Activated CD8-positive, alpha-beta T cell treated with anti-CD3 and anti-CD28 coated beads for 36 hours (primary cell): ENCODE results near the gene FAM149A. TPM values are rescaled to one million over a fixed set of nuclear protein-coding genes. Genes with fewer than 3 reads are reported as not detected.

Source experiments
- ATAC-seq: fragments of 200-7000 bp; cut with Tn5 transposase; one replicate; pipeline ENCODE4 v1.10.0; 2021; ENCODE audit warnings: mild to moderate bottlenecking, moderate library complexity
- CTCF ChIA-PET: fragments of 350-600 bp; sonication (Branson Sonifier 250); formaldehyde crosslinking; loops from one replicate; lab custom pipeline; 2021; ENCODE audit warnings: antibody characterized with exemption; lab: Charles Lee
- POLR2A ChIA-PET: fragments of 350-600 bp; sonication (Branson Sonifier 250); formaldehyde crosslinking; loops from one replicate; lab custom pipeline; 2021; ENCODE audit warnings: antibody characterized with exemption; lab: Charles Lee
- DNase-seq: peaks from one replicate; pipeline ENCODE4 v3.0.0-alpha.2; 2020
- H3K27ac Mint-ChIP-seq: one replicate; pipeline ENCODE4 v1.8.0; 2021; ENCODE audit warnings: mild to moderate bottlenecking, mixed read lengths
- H3K27me3 Mint-ChIP-seq: one replicate; pipeline ENCODE4 v1.8.0; 2021; ENCODE audit warnings: mixed read lengths
- H3K36me3 Mint-ChIP-seq: one replicate; pipeline ENCODE4 v1.8.0; 2021; ENCODE audit warnings: low read depth, mixed read lengths
- H3K4me1 Mint-ChIP-seq: one replicate; pipeline ENCODE4 v1.8.0; 2021; ENCODE audit warnings: low read depth, mixed read lengths
- H3K4me3 Mint-ChIP-seq: one replicate; pipeline ENCODE4 v1.8.0; 2021; ENCODE audit warnings: mild to moderate bottlenecking, moderate library complexity, mixed read lengths
- H3K9me3 Mint-ChIP-seq: one replicate; pipeline ENCODE4 v1.8.0; 2021; ENCODE audit warnings: mixed read lengths
- intact Hi-C: fragments of 100-400 bp; cut with micrococcal nuclease; formaldehyde crosslinking; loops from one replicate; pipeline ENCODE4 v1.10.0; 2022
- total RNA-seq, 2 experiments: library from RNA; stranded (reverse); gene quantifications; one replicate each; pipeline ENCODE4 v1.2.3, GENCODE V29; 2021
- TF ChIP-seq, protein P1 (sequence below): fragments of 200-600 bp; IDR thresholded peaks from one replicate; pipeline ENCODE4 v1.8.0; 2022; ENCODE audit warnings: antibody characterized with exemption, mild to moderate bottlenecking

FAM149A gene
- total RNA-seq, 2 experiments from 2014 or later, result 0.38 to 0.52 TPM

DNA sequence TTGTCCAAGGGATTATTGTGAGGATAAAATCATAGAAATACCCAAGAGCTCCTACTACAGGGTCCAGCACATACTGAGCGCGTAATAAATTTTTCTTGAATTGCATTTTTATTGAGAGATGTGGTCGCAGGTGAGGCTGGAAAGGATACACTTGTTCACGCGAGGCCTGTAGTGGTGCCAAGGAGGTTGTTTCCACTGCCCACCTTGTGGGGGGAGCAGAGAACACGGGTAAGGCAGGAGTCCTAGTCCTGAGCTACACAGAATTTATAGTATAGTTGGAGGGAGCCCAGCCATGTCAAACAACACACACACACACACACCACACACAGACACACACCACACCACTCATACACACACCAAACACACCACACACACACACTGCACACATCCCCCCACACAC lies 55.1 kb downstream of the FAM149A start:
- Mint-ChIP-seq H3K27ac (no peak overlapping the region), H3K4me1 (peaks cover 4% of the 10 kb centered on the region), H3K4me3 (no peak overlapping the region), H3K36me3 (no peaks in the 10 kb centered on the region), H3K9me3 (no peaks in the 10 kb centered on the region), H3K27me3 (peaks cover 5% of the 10 kb centered on the region)
- CTCF ChIA-PET, result interaction anchor here (1.2 to 1.3 kb wide), 2 partner anchors 10 to 32 kb away, joined by 4 read pairs; partner anchors contain the start of gene CYP4V2
- intact Hi-C loops, result no loop called here
- POLR2A ChIA-PET, result no interaction called here
- TF ChIP-seq, protein P1, sequence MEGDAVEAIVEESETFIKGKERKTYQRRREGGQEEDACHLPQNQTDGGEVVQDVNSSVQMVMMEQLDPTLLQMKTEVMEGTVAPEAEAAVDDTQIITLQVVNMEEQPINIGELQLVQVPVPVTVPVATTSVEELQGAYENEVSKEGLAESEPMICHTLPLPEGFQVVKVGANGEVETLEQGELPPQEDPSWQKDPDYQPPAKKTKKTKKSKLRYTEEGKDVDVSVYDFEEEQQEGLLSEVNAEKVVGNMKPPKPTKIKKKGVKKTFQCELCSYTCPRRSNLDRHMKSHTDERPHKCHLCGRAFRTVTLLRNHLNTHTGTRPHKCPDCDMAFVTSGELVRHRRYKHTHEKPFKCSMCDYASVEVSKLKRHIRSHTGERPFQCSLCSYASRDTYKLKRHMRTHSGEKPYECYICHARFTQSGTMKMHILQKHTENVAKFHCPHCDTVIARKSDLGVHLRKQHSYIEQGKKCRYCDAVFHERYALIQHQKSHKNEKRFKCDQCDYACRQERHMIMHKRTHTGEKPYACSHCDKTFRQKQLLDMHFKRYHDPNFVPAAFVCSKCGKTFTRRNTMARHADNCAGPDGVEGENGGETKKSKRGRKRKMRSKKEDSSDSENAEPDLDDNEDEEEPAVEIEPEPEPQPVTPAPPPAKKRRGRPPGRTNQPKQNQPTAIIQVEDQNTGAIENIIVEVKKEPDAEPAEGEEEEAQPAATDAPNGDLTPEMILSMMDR, result no peak
- ATAC-seq (peak; percentile 47), DNase-seq (no peak)

- TF ChIP-seq, protein P1, result no peak
- peak; percentile 59 for DNase-seq
- Mint-ChIP-seq H3K4me1 (peaks cover 4% of the 10 kb centered on the region), H3K27ac (peak overlapping the region; percentile 50), H3K27me3 (peaks cover 1% of the 10 kb centered on the region), H3K4me3 (peak overlapping the region; percentile 17), H3K36me3 (no peaks in the 10 kb centered on the region), H3K9me3 (no peaks in the 10 kb centered on the region)
- POLR2A ChIA-PET, result no interaction called here
- peak; percentile 80 for ATAC-seq
- CTCF ChIA-PET, result no interaction called here
- intact Hi-C loops, result no loop called here
Measured at GRCh38 chr4:186161138-186161537, 56.6 kb downstream of the FAM149A start.

DNA sequence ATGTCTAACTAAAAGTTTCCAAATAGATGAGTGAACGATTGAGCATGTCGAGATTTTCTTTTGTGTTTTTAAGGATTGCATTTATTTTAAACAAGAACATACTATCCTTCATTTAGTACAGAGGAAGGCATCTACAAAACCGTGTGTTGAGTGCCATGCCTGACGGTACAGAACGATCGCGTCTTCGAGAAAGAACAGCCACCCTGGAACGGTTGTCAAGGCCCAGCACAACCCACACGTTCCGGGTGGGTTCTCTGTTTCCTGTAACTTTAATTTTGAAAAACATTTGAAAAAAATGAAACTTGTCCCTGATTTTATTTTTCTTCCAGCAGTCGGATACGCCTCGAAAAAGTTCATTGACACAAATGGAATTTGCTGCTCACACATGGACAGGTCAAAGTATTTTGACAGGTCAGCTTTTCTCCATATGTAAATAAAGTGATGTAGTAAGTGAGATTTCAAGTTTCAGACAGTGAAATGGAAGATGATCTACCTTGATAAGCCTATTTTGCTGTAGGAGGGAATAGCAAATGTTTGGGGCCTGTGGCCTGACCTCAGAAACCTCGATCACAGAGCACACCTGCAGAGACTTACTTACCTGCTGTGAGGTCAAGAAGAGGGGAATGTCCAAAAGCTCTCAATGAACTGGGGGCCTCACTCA lies 62.5 kb downstream of the FAM149A start:
- ATAC-seq, result no peak
- peaks cover 1% of the 10 kb centered on the region for H3K27me3 Mint-ChIP-seq
- intact Hi-C loops, result no loop called here
- TF ChIP-seq, protein P1, result no peak
- no peak for DNase-seq
- ChIA-PET CTCF (no interaction called here), POLR2A (no interaction called here)
- H3K27ac Mint-ChIP-seq, result no peak overlapping the region
- H3K9me3 Mint-ChIP-seq, result no peaks in the 10 kb centered on the region
- H3K4me3 Mint-ChIP-seq, result no peak overlapping the region
- H3K36me3 Mint-ChIP-seq, result no peaks in the 10 kb centered on the region
- H3K4me1 Mint-ChIP-seq, result no peaks in the 10 kb centered on the region

- intact Hi-C loops, result no loop called here
- Mint-ChIP-seq H3K27ac (no peak overlapping the region), H3K4me1 (no peaks in the 10 kb centered on the region), H3K4me3 (no peak overlapping the region), H3K9me3 (no peaks in the 10 kb centered on the region), H3K27me3 (peaks cover 1% of the 10 kb centered on the region), H3K36me3 (no peaks in the 10 kb centered on the region)
- CTCF ChIA-PET, result no interaction called here
- DNase-seq, result no peak
- no peak for ATAC-seq
- TF ChIP-seq, protein P1, result no peak
- POLR2A ChIA-PET, result no interaction called here
Measured at GRCh38 chr4:186167605-186168004, 63.1 kb downstream of the FAM149A start.

DNA sequence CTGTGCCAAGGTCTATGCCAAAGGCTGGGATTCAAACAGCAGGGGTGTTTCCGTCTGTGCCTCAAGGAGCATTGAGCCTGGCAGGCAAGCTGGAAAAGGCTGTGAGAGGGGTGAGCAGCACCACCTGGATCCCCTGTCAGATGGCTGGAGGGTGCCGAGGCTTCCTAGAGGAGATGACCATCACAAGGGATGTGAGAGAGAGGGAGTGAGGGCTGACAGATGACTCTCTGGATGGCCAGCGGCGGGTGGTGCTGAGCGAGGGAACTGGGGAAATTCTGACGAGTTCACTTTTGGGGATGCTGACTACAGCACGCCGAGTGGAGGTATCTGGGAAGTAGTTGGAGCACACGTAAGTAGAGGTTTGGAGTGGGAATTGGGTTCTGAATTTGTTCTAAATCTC lies 64.2 kb downstream of the FAM149A start:
- Mint-ChIP-seq H3K36me3 (no peaks in the 10 kb centered on the region), H3K27ac (no peak overlapping the region), H3K27me3 (peaks cover 1% of the 10 kb centered on the region), H3K4me3 (no peak overlapping the region), H3K9me3 (no peaks in the 10 kb centered on the region), H3K4me1 (no peaks in the 10 kb centered on the region)
- intact Hi-C loops, result no loop called here
- ChIA-PET POLR2A (no interaction called here), CTCF (interaction anchor here (1.3 kb wide), 1 partner anchor 15 kb away, joined by 4 read pairs; no protein-coding TSS in a partner anchor)
- no peak for DNase-seq
- TF ChIP-seq, protein P1, result no peak
- no peak for ATAC-seq
